ENCODE results near the gene SMYD3.

DNA sequence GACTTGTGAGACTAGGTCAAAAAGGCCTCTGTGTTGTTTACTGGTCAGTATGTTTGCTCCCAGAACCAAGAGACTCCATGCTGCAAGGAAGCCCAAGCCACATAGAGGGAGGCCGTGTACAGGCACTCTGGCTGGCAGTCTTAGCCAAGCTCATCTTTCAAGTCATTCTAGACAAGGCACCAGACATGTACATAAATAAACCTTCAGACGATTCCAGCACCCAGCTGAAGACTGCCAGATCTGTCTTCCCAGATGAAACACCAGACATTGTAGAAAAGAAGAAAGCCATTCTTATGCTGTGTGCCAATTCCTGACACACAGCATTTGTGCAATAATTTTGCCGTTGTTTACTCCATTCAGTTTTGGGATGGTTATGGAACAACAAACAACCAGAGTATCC, 756.8 kb downstream of the SMYD3 start:
- TF ChIP-seq, protein P1, sequence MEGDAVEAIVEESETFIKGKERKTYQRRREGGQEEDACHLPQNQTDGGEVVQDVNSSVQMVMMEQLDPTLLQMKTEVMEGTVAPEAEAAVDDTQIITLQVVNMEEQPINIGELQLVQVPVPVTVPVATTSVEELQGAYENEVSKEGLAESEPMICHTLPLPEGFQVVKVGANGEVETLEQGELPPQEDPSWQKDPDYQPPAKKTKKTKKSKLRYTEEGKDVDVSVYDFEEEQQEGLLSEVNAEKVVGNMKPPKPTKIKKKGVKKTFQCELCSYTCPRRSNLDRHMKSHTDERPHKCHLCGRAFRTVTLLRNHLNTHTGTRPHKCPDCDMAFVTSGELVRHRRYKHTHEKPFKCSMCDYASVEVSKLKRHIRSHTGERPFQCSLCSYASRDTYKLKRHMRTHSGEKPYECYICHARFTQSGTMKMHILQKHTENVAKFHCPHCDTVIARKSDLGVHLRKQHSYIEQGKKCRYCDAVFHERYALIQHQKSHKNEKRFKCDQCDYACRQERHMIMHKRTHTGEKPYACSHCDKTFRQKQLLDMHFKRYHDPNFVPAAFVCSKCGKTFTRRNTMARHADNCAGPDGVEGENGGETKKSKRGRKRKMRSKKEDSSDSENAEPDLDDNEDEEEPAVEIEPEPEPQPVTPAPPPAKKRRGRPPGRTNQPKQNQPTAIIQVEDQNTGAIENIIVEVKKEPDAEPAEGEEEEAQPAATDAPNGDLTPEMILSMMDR (IDR thresholded peaks at IDR 0.05): no peak
- TF ChIP-seq POLR2A (IDR thresholded peaks at IDR 0.05): no peak
